ENCODE measurements around the gene YEATS4. TPM values are rescaled to one million over a fixed set of nuclear protein-coding genes. Genes with fewer than 3 reads are reported as not detected.
A peak's percentile ranks its signal among the peaks of the same experiment; 100 is the strongest.
"Not testable (repeated sequence)": the region's sequence is repeated elsewhere in the genome, so short reads cannot be mapped to it uniquely, and the experiment has no call there.

YEATS4 gene
- polyA plus RNA-seq (2013, experiment 1 of 2), result 17.7 TPM
- 24.2 TPM for polyA plus RNA-seq (2013, experiment 2 of 2)

DNA sequence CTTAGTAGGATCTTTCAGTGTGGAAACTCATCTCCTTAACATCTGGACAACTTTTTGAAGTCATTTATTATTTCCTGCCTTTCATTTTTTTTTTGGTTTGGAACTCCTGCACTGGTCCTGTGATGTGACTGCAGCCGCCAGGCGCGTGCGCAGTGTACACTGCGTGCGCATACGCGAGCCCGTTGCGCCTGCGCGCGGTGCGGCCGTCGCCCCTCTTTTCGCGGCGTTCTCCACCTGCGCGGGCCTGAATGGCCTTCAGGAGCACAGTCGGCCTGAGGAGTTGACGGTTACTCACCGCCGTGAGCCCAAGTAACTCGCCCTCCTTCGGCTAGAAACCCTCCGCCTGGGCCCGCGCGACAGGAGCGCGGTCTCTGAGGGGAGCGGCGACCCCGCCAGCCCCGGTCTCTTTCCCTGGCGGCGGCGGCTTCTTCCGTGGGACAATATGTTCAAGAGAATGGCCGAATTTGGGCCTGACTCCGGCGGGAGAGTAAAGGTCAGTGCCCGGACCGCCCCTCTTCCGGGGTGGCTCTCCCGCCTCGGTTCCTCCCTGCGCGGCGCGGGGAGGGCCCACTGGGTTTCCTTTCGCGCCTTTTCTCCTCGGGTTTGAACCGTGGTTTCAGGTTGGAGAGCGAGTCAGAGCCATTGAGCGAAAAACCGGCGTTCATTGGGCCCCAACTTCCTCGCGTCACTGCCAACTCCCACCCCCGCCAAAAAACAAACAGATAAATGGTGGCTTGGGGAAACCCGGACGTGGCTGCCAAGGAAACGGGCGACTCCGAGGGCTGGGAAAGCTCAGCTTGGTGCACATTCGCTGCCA lies at the start of gene YEATS4:
Gene YEATS4, plus strand, starts transcription at position 213 of the 817 bp plus-strand sequence. Its CDS starts 230 bp downstream, at position 443.
- H3K4me1 ChIP-seq (ENCODE audit: control insufficient read depth, insufficient read depth, low read length, poor library complexity, severe bottlenecking), result no peaks in the 10 kb centered on the region
- H3K4me3 ChIP-seq (ENCODE audit: extremely low read depth, insufficient read depth, low read length, poor library complexity, severe bottlenecking), result peak within 1 kb of the TSS; percentile 79
- H3K36me3 ChIP-seq (ENCODE audit: control insufficient read depth, insufficient read depth, low read length), result peaks cover 16% of the 10 kb centered on the region
- 0 to 2% methylated on average over 55 to 60 of the region's 70 CpGs for WGBS, 2 experiments (ENCODE audit: insufficient coverage in 2 of 2)
- H3K9me3 ChIP-seq (ENCODE audit: control insufficient read depth, low read length), result no peaks in the 10 kb centered on the region
- peak within 1 kb of the TSS; percentile 94 for H3K27ac ChIP-seq (ENCODE audit: low read depth, low read length, severe bottlenecking)

DNA sequence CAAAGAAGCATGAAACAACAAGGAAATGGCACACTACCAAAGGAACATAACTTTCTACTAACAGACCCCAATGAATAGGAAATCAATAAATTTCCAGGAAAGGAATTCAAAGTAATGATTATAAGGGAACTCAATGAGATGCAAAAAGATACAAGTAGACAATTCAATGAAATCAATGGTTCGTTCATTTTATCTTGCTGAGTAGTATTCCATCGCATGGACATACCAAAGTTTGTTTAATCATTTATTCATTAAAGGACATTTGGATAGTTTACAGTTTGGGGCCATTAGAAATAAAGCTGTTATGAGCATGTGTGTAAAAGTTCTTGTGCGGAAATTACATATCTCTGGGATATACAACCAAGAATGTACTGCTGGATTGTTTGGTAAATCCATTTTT lies 46.3 kb upstream of the YEATS4 start:
- peaks cover under 1% of the 10 kb centered on the region for H3K9me3 ChIP-seq (ENCODE audit: control insufficient read depth, low read length)
- H3K27ac ChIP-seq (ENCODE audit: low read depth, low read length, severe bottlenecking), result no peak overlapping the region
- no peaks in the 10 kb centered on the region for H3K4me1 ChIP-seq (ENCODE audit: control insufficient read depth, insufficient read depth, low read length, poor library complexity, severe bottlenecking)
- H3K36me3 ChIP-seq (ENCODE audit: control insufficient read depth, insufficient read depth, low read length), result no peaks in the 10 kb centered on the region
- H3K4me3 ChIP-seq (ENCODE audit: extremely low read depth, insufficient read depth, low read length, poor library complexity, severe bottlenecking), result no peak overlapping the region
- WGBS, 2 experiments (ENCODE audit: insufficient coverage in 2 of 2), result no CpG with 5 or more reads among the region's 3 CpGs

DNA sequence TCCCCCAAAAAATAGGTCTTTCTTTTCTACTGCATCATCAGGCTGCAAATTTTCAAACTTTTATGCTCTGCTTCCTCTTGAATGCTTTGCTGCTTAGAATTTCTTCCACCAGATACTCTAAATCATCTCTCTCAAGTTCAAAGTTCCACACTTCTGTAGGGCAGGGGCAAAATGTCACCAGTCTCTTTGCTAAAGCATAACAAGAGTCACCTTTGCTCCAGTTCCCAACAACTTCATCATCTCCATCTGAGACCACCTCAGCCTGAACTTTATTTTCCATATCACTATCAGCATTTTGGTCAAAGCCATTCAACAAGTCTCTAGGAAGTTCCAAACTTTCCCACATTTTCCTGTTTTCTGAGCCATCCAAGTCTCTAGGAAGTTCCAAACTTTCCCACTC lies 42.8 kb upstream of the YEATS4 start:
- not testable (repeated sequence) for H3K9me3 ChIP-seq (ENCODE audit: control insufficient read depth, low read length); H3K27ac ChIP-seq (ENCODE audit: low read depth, low read length, severe bottlenecking); H3K4me3 ChIP-seq (ENCODE audit: extremely low read depth, insufficient read depth, low read length, poor library complexity, severe bottlenecking); H3K36me3 ChIP-seq (ENCODE audit: control insufficient read depth, insufficient read depth, low read length); H3K4me1 ChIP-seq (ENCODE audit: control insufficient read depth, insufficient read depth, low read length, poor library complexity, severe bottlenecking)

DNA sequence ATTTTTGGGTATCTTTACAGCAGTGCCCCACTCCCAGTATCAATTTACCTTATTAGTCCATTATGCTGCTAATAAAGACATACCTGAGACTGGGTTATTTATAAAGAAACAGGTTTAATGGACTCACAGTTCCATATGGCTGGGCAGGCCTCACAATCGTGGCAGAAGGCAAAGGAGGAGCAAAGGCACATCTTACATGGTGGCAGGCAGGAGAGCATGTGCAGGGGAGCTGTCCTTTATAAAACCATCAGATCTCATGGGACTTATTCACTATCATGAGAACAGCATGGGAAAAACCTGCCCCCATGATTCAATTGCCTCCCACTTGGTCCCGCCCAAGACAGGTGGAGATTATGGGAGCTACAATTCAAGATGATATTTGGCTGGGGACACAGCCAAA lies 42.3 kb upstream of the YEATS4 start:
- H3K9me3 ChIP-seq (ENCODE audit: control insufficient read depth, low read length); H3K36me3 ChIP-seq (ENCODE audit: control insufficient read depth, insufficient read depth, low read length); H3K27ac ChIP-seq (ENCODE audit: low read depth, low read length, severe bottlenecking); H3K4me1 ChIP-seq (ENCODE audit: control insufficient read depth, insufficient read depth, low read length, poor library complexity, severe bottlenecking); H3K4me3 ChIP-seq (ENCODE audit: extremely low read depth, insufficient read depth, low read length, poor library complexity, severe bottlenecking): not testable (repeated sequence)
- WGBS, 2 experiments (ENCODE audit: insufficient coverage in 2 of 2), result 86 to 100% methylated on average over 1 of the region's 2 CpGs

DNA sequence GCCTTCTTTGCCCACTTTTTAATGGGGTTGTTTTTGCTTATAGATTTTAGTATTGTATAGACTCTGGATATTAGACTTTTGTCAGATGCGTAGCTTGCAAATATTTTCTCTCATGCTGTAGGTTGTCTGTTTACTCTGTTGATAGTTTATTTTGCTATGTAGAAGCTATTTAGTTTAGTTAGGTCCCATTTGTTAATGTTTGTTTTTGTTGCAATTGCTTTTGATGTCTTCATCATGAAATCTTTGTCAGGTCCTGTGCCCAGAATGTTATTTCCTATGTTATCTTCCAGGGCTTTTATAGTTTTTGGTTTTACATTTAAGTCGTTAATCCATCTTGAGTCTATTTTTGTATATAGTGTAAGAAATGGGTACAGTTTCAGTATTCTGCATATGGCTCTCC lies 41.3 kb upstream of the YEATS4 start:
- Histone ChIP-seq H3K36me3 (ENCODE audit: control insufficient read depth, insufficient read depth, low read length) (no peaks in the 10 kb centered on the region), H3K27ac (ENCODE audit: low read depth, low read length, severe bottlenecking) (no peak overlapping the region), H3K9me3 (ENCODE audit: control insufficient read depth, low read length) (peaks cover 6% of the 10 kb centered on the region), H3K4me1 (ENCODE audit: control insufficient read depth, insufficient read depth, low read length, poor library complexity, severe bottlenecking) (no peaks in the 10 kb centered on the region), H3K4me3 (ENCODE audit: extremely low read depth, insufficient read depth, low read length, poor library complexity, severe bottlenecking) (no peak overlapping the region)
- 57% methylated on average over 1 of the region's 2 CpGs; no CpG with 5 or more reads in 1 of the 2 experiments for WGBS, 2 experiments (ENCODE audit: insufficient coverage in 2 of 2)

DNA sequence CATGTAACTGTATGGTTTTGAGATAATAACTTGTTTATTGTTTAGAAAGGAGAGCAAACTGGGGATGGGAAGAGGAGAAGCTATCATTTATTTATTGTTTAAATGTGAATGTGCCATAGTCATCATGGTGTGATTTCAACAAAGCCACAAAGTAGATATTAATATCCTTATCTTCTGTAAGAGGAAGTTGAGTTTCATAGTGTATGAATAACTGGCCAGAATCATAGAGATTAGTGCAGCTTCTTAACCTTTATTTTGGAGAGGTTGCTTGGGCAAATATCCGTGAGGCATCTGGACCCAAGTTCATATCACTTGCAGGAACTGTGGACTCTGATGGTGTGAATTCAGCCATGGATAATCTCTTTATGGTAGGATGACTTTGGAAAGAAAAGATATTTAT lies 38.2 kb upstream of the YEATS4 start:
- no peak overlapping the region for H3K27ac ChIP-seq (ENCODE audit: low read depth, low read length, severe bottlenecking)
- no peak overlapping the region for H3K4me3 ChIP-seq (ENCODE audit: extremely low read depth, insufficient read depth, low read length, poor library complexity, severe bottlenecking)
- H3K9me3 ChIP-seq (ENCODE audit: control insufficient read depth, low read length), result peaks cover 6% of the 10 kb centered on the region
- WGBS, 2 experiments (ENCODE audit: insufficient coverage in 2 of 2), result 92 to 100% methylated on average over 1 of the region's 1 CpG
- H3K36me3 ChIP-seq (ENCODE audit: control insufficient read depth, insufficient read depth, low read length), result no peaks in the 10 kb centered on the region
- H3K4me1 ChIP-seq (ENCODE audit: control insufficient read depth, insufficient read depth, low read length, poor library complexity, severe bottlenecking), result no peaks in the 10 kb centered on the region

DNA sequence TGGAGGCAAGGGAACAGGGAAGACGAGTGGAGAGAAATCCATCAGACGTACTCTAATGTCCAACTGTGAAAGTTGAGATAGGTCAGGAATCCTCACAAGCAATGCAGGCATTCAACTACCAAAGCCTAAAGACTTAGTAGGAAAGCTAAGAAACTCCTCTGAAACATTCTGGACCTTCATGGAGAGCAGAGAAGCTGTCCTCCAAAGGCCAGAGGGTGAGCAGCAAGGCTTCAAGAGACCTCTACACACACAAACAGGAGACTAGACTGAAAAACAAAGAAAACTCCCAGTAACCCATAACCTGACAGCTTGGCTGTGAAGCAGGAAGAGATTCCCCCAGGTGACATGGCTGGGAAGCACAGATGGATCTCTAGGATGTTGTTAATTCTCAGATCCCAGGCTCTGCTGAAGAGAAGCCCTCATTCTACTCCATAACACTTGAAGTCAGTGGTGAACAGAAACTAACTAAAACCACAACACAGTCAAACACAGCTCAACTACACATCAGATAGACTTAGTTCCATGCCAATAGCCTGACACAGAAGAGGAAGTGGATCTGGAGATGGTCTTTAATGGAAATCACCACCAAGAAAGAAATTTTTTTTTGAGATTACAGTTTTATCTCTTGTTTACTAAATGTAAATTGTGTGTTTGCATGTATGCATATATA lies 34.6 kb upstream of the YEATS4 start:
- WGBS, 2 experiments (ENCODE audit: insufficient coverage in 2 of 2), result 78 to 96% methylated on average over 2 of the region's 2 CpGs
- Histone ChIP-seq H3K27ac (ENCODE audit: low read depth, low read length, severe bottlenecking) (no peak overlapping the region), H3K36me3 (ENCODE audit: control insufficient read depth, insufficient read depth, low read length) (no peaks in the 10 kb centered on the region), H3K9me3 (ENCODE audit: control insufficient read depth, low read length) (no peaks in the 10 kb centered on the region), H3K4me3 (ENCODE audit: extremely low read depth, insufficient read depth, low read length, poor library complexity, severe bottlenecking) (no peak overlapping the region), H3K4me1 (ENCODE audit: control insufficient read depth, insufficient read depth, low read length, poor library complexity, severe bottlenecking) (no peaks in the 10 kb centered on the region)

DNA sequence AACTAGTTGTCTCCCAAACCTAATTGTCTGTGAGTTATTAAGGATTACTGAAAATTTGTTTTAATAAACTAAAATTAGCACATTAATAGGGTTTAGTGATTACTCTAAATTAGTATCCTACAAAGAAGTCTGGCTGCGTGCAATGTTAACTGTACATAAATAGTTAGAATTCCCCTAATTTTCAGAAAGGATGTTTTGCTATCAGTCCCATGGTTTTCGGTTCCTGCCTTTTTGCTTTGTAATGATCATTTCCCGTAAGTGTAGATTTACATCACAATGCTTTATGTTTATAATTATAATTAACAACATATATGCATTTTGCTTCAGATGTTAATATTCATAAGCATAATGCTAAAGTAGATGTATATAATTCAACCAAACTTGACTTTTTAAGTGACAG lies 31.1 kb upstream of the YEATS4 start:
- Histone ChIP-seq H3K4me1 (ENCODE audit: control insufficient read depth, insufficient read depth, low read length, poor library complexity, severe bottlenecking) (peaks cover 12% of the 10 kb centered on the region), H3K9me3 (ENCODE audit: control insufficient read depth, low read length) (no peaks in the 10 kb centered on the region), H3K4me3 (ENCODE audit: extremely low read depth, insufficient read depth, low read length, poor library complexity, severe bottlenecking) (no peak overlapping the region), H3K36me3 (ENCODE audit: control insufficient read depth, insufficient read depth, low read length) (no peaks in the 10 kb centered on the region), H3K27ac (ENCODE audit: low read depth, low read length, severe bottlenecking) (no peak overlapping the region)
- no CpG with 5 or more reads among the region's 3 CpGs for WGBS, 2 experiments (ENCODE audit: insufficient coverage in 2 of 2)

DNA sequence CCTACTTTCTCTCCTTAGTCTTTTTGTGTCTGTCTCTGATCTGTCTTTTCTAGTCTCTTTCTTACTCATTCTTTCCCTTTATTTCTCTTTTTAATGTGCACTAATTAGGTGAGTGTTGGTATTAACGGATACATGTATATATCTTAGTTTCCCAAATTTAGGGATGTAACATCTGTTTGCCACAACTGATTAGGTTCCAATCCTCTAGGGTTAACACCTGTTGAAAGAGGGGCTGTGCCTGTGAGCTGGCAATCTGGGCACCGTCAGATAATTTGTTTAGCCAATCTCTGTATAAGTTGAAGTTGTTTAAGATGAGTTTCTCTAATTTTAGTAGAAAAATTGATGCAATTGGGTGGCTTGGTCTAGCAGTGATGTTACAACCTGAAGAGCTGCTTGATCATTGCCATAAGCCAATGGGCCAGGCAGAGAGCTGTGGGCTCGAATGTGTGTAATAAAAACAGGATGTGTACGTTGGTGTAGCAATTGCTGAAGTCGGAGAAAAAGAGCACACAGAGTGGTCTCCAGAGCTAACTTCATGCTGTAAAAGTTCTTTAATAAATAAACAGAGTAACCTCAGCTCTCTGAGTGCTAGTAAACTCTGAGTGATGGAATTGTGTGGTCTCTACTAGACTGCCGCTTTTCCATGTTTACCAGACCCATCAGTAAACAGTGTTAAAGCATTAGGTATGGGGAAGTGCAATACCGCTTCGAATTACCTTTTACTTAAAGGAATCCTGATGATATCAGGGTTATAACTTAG lies 29.7 kb upstream of the YEATS4 start:
- Histone ChIP-seq H3K27ac (ENCODE audit: low read depth, low read length, severe bottlenecking) (no peak overlapping the region), H3K36me3 (ENCODE audit: control insufficient read depth, insufficient read depth, low read length) (no peaks in the 10 kb centered on the region), H3K9me3 (ENCODE audit: control insufficient read depth, low read length) (no peaks in the 10 kb centered on the region), H3K4me3 (ENCODE audit: extremely low read depth, insufficient read depth, low read length, poor library complexity, severe bottlenecking) (no peak overlapping the region), H3K4me1 (ENCODE audit: control insufficient read depth, insufficient read depth, low read length, poor library complexity, severe bottlenecking) (peaks cover 12% of the 10 kb centered on the region)
- WGBS, 2 experiments (ENCODE audit: insufficient coverage in 2 of 2), result 80 to 86% methylated on average over 3 to 4 of the region's 8 CpGs

DNA sequence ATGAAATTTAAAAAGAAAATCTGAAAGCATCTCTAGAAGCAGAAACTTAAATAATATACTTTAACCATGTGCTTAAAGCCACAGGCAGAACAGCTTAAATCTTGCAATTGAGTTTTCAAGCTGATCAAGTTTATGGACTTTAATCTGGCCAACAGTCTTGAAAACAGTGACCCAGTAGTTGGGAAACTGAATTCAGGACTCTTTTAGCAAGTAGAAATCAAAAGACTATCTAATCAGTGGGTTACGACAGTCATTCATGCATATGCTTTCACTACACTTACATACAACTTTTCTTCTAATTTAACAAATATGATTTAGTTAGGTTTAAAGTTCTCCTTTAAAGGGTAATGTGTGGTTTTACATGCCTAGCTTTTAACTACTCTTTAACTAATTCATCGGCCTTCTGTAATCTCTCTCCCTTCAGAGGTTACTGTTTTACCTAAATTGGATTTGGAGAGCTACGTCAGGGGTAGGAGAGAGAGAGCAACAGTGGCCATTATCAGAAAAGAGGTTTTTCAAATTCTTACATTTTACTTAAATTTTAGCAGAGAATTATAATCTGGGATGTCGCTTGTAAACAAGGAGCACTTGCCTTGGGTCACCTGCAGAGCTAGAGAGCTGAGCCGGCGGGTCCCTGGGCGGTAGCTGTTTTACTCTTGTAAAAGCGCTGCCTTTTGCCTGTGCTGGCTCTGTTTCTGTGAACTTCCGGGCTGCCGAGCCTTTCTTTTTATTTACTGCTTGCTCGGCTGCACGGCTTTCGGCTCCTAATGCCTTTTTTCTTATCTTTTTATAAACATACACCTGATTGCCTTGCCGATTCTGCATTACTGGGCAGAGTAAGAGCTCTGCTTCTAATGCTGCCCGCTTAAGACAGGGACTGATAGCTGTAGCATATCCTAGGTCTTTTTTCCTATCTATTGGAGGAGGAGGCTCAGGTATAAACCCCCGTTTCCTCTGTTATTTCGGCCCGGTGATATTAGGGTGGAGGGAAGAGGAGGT lies 28.8 kb upstream of the YEATS4 start:
- peak overlapping the region; percentile 18 for H3K4me3 ChIP-seq (ENCODE audit: extremely low read depth, insufficient read depth, low read length, poor library complexity, severe bottlenecking)
- no peaks in the 10 kb centered on the region for H3K9me3 ChIP-seq (ENCODE audit: control insufficient read depth, low read length)
- H3K36me3 ChIP-seq (ENCODE audit: control insufficient read depth, insufficient read depth, low read length), result no peaks in the 10 kb centered on the region
- no peak overlapping the region for H3K27ac ChIP-seq (ENCODE audit: low read depth, low read length, severe bottlenecking)
- H3K4me1 ChIP-seq (ENCODE audit: control insufficient read depth, insufficient read depth, low read length, poor library complexity, severe bottlenecking), result peaks cover 12% of the 10 kb centered on the region
- 11 to 16% methylated on average over 13 of the region's 18 CpGs for WGBS, 2 experiments (ENCODE audit: insufficient coverage in 2 of 2)
